Panc1 (cell line): ENCODE results near the gene PRPF40A.

Experiments
- CTCF ChIP-seq: fragments of 450-650 bp; IDR thresholded peaks from 2 replicates; pipeline ENCODE4 v1.5.1; 2017; ENCODE audit warnings: mild to moderate bottlenecking
- POLR2AphosphoS5 ChIP-seq: IDR thresholded peaks from 2 replicates; pipeline ENCODE4 v1.6.1; 2012; ENCODE audit warnings: mild to moderate bottlenecking, low read depth, low read length, moderate library complexity
- SIN3A ChIP-seq: IDR thresholded peaks from 2 replicates; pipeline ENCODE4 v1.6.1; 2012; ENCODE audit warnings: low read depth, mild to moderate bottlenecking, low read length, moderate library complexity, borderline replicate concordance; ENCODE audit not compliant: insufficient read depth
- TCF7L2 ChIP-seq: IDR thresholded peaks from 2 replicates; pipeline ENCODE4 v1.6.1; 2011; ENCODE audit warnings: mild to moderate bottlenecking, low read depth, low read length, inconsistent platforms

DNA sequence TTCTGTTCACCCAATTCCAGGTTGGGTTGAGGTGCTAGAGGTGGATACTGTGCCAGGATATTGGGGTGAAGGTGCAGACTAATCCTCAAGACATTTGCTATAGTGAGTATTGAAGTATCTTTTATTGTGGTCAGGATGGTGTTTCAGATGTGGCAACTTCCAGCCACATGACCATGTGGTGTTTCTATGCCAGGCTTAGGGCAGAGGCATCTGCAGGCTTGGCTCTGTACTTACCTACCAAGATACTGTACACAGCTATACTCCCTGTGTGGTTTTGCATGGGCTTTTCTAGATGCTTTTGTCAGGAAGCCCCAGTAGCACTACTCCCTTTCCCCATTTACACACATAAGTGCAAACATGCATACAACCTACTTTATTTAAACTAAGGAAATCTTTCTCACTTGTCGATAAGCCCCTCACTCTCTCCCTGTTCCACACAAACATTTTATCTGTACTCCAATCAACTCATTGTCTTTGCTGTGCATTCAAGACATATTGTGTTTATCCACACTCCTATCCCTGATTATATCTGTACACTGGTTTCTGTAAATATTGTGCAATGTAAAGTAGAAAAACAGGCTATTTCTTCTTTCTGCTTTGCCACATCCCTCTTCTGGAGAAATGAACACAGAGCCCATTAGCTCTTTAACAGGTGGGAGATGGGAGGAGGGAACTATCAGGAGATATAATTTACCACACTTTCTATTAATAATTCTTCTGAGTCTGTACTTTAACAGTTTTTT lies 13.5 kb upstream of the PRPF40A start:
- TF ChIP-seq POLR2AphosphoS5, result no peak
- no peak for TF ChIP-seq SIN3A
- TF ChIP-seq TCF7L2, result no peak
- TF ChIP-seq CTCF, result no peak
